Cardiac fibroblast (primary cell): ENCODE data around the gene PCAT6.
"Not testable (repeated sequence)": the region's sequence is repeated elsewhere in the genome, so short reads cannot be mapped to it uniquely, and the experiment has no call there.

ENCODE experiments used
- DNase-seq, 2 donors: peaks; one replicate each; pipeline versions ENCODE4 v3.0.0 to v3.0.0-alpha.2; 2010; ENCODE audit warnings: low read depth in 2 of 2
- H3K4me3 ChIP-seq, 2 donors: replicated peaks in 1 of 2; 1 replicate in 1 of 2; 2 replicates in 1 of 2; pipeline ENCODE4 v1.5.1; 2011; ENCODE audit warnings: low read depth in 2 of 2, low read length in 2 of 2, mild to moderate bottlenecking in 2 of 2, moderate library complexity in 1 of 2
- TF ChIP-seq, protein P1 (sequence below): IDR thresholded peaks from one replicate; pipeline ENCODE4 v1.5.1; 2011; ENCODE audit warnings: low read depth, mild to moderate bottlenecking, low read length, inconsistent platforms

PCAT6 gene

GRCh38 chr1:202791077-202791747 lies 19.5 kb upstream of the PCAT6 start:
- no peak overlapping the region for H3K4me3 ChIP-seq
- TF ChIP-seq, protein P1, sequence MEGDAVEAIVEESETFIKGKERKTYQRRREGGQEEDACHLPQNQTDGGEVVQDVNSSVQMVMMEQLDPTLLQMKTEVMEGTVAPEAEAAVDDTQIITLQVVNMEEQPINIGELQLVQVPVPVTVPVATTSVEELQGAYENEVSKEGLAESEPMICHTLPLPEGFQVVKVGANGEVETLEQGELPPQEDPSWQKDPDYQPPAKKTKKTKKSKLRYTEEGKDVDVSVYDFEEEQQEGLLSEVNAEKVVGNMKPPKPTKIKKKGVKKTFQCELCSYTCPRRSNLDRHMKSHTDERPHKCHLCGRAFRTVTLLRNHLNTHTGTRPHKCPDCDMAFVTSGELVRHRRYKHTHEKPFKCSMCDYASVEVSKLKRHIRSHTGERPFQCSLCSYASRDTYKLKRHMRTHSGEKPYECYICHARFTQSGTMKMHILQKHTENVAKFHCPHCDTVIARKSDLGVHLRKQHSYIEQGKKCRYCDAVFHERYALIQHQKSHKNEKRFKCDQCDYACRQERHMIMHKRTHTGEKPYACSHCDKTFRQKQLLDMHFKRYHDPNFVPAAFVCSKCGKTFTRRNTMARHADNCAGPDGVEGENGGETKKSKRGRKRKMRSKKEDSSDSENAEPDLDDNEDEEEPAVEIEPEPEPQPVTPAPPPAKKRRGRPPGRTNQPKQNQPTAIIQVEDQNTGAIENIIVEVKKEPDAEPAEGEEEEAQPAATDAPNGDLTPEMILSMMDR: no peak
- DNase-seq: no peak

DNA sequence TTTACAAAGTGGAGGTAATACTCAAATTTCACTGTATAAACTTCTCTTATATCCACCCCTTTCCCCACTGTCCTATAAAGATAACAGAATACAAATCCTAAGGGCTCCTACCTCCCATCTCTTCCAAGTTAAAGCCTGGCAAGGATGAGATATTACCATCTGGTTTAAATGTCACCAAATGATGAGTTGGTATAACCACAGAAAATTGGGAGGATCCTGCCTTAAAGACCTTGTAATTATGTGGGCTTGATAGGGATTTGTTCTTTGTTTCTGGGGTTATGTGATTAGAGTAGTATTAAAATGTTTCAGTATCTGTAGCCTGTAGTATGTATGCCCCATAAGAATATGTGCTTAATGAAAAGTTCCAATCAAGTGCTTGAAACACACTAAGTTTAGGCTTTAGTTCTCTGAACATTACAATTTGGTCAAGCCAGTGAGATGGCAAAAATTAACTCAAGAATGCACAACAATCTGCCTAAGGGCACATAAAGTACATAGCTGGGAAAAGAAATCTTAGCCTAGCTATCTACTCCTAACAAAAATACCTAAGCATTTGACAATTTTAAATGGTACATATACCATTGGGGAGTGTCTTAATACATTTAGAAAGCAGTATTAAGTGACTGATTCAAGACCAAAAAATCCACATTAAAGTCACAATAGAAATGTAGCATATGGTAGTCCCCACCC lies 16.6 kb upstream of the PCAT6 start:
- no peak overlapping the region for H3K4me3 ChIP-seq
- no peak for DNase-seq
- TF ChIP-seq, protein P1: no peak

DNA sequence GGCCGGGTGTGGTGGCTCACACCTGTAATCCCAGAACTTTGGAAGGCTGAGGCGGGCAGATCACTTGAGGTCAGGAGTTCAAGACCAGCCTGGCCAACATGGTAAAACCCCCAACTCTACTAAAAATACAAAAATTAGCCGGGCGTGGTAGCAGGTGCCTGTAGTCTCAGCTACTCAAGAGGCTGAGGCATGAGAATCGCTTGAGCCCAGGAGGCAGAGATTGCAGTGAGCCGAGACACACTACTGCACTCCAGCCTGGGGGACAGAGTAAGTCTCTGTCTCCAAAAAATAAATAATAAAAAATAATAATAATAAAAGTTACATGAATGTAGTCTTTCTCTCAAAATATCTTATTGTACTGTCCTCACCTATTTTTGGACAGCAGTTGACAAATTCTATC lies 15.8 kb upstream of the PCAT6 start:
- H3K4me3 ChIP-seq, DNase-seq: not testable (repeated sequence)

- TF ChIP-seq, protein P1: no peak
- H3K4me3 ChIP-seq: no peak overlapping the region
- DNase-seq: no peak
Observed at GRCh38 chr1:202796670-202797069, 14.1 kb upstream of the PCAT6 start.

- no peak overlapping the region for H3K4me3 ChIP-seq
- no peak for DNase-seq
- TF ChIP-seq, protein P1: no peak
Observed at GRCh38 chr1:202798260-202798659, 12.5 kb upstream of the PCAT6 start.

- TF ChIP-seq, protein P1: no peak
- no peak for DNase-seq
- no peak overlapping the region for H3K4me3 ChIP-seq
Observed at GRCh38 chr1:202798792-202799331, 11.9 kb upstream of the PCAT6 start.

DNA sequence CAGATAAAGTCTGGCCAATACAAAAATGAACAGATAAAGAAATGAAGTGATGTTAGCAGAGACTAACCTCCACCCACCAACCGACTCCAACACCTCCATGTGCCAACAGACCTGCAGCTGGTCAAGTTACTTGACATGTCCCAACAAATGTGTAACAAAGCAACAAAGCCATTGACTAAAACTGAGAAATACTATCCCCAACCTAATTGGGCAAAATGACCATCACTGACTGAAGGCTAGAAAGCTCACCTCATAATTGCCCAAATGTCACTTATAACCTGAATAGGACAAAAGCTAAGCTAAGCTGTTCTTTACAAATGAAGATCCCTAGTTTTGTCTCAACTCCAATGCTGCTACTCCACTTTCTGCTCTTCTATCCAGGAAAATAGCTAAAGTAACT lies 10.0 kb upstream of the PCAT6 start:
- no peak for DNase-seq
- TF ChIP-seq, protein P1: no peak
- H3K4me3 ChIP-seq: no peak overlapping the region
